Left ventricle myocardium superior (tissue), 1 donor: ENCODE results near the gene NAV3. TPM values are rescaled to one million over a fixed set of nuclear protein-coding genes. Genes with fewer than 3 reads are reported as not detected.

Source experiments
- ATAC-seq: fragments of 200-7000 bp; cut with Tn5 transposase; one replicate; pipeline ENCODE4 v1.9.1; 2020; ENCODE audit warnings: mild to moderate bottlenecking, moderate library complexity
- DNase-seq: peaks from one replicate; pipeline ENCODE4 v3.0.0-alpha.2; 2020
- intact Hi-C: fragments of 100-400 bp; cut with micrococcal nuclease; formaldehyde crosslinking; loops from one replicate; pipeline ENCODE4 v1.11.0; 2022
- total RNA-seq: library from RNA; stranded (reverse); fragmentation: NEBNext Ultra II Directional; extraction: Animal tissue kit (Norgen Biotek cat#: 25700); gene quantifications from one replicate; pipeline ENCODE4 v1.2.1, GENCODE V29; 2021
- donor health status: DM: no; HTN: yes; CAD: no; lungs with severe emphysema.

Gene NAV3
- total RNA-seq, 1 donor from 2014 or later = 3.3 TPM

DNA sequence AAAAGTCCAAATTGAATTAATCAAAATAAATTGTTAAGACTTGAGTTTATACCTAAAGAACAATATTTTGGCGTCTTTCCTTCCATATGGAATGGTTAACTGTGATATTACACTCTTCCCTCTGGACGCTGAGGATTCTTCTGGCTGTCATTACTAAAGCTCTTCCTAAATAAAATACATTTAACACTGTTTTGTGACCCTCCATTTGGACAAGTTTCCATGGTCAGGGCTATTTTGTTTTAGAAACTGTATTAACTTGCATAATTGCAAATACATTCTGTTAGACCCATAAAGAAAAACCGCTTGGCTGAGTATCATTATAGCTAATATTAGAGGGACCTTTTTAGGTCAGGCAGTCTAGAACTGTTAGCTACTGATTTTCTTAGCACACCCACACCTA, 87.4 kb downstream of the NAV3 start:
- no peak for ATAC-seq
- intact Hi-C loops = no loop called here
- no peak for DNase-seq

DNA sequence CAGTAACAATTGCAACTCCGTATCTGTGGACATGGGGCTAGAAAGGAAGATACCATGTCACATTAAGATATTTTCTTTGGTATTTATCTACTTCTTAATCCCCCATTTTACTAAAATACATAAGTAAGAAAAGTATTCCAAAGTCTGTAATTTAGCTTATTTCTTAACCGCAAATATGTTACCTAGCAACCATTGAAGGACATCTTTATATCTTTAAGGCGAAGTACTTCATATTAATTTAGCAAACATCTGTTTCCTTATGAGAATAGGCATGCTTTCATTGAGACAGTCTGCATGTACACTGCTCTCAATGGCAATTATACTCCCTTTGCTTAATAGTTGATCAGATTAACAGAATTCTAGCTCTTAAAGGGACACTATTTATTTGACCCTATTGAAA, 88.8 kb downstream of the NAV3 start:
- ATAC-seq = no peak
- intact Hi-C loops = no loop called here
- no peak for DNase-seq

DNA sequence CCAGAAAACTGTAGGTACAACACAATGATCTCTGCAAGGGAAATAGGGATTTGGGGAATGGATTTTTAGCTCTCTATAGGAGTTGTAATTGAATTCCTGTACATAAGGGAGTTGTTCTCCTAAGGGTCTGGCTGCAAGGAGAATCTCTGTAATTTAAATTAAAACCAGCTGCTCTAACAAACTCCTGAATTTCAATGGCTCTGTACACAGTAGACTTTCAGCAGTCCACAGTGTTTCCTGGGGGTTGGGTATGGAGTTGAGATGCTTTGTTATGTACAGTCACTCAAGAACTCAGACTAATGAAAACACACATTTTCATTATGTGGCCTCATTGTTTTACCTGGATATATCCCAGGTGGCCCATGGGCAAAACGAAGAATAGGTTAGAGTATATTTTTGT, 93.2 kb downstream of the NAV3 start:
- intact Hi-C loops = loop anchor here (5.0 kb wide), 1 partner anchor 202 kb away; no protein-coding TSS in a partner anchor
- DNase-seq = no peak
- ATAC-seq = no peak

DNA sequence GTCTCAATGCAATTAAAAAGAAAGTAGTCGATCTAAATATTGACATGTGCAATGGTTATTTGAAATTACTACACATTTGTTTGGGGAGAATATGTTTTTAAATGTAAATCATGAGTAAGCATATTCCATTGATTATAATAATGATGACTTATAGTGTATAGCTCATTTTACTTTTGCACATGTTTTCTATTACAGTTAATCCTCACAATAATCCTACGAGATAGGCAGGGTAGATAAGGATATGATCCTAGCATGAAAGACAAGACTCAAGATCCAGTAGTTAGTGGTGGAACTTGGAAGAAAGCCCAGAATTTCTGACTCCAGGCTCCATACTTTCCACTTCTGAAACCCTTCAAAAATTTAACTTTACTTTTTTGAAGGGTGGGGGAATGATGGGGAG, 94.0 kb downstream of the NAV3 start:
- intact Hi-C loops = loop anchor here (5.0 kb wide), 1 partner anchor 202 kb away; no protein-coding TSS in a partner anchor

DNA sequence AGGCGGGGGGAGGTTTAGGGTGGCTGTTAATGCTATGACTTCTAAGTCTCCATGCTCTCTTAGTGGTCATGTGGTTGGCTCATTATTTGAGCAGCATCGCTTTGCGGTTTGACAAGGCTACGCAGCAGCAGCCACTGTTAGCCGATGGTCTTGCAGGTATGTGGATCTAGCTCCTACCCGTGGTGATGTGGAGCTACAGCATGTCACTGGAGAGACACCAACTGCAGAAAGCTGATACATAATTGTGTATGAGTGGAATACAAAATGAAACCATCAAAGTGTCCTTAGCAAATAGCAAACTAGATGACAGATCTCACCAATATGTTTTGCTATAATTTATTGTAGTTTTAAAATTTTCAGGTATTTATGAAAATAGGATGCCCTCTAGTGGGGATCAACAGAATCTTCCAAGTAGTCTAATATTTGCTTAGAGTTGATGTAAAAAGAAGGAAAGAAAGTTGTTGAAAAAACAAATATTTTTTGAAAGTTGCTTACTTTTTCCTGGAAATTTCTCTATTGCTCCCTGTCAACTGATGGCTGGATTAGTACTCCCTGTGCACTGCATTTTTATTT, 94.9 kb downstream of the NAV3 start:
- peak; percentile 61 for DNase-seq
- peak; percentile 93 for ATAC-seq
- intact Hi-C loops = no loop called here

More for the DNA sequence above, 94.0 kb downstream of the NAV3 start:
- no peak for DNase-seq
- no peak for ATAC-seq

DNA sequence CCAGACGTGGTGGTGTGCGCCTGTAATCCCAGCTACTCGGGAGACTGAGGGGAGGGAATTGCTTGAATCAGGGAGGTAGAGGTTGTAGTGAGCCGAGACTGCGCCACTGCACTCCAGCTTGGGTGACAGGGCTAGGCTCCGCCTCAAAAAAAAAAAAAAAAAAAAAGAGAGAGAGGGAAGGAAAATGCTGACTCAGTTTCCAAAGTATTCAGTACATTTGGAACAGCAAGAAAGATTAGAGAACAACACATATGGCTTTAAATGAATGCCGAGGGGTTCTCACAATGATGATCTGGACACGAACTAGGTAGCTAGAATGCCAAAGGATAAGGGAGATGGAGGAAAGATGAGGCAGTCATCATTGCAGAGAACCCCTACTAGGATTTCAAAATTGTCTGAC, 97.4 kb downstream of the NAV3 start:
- no peak for DNase-seq
- intact Hi-C loops = no loop called here
- no peak for ATAC-seq

DNA sequence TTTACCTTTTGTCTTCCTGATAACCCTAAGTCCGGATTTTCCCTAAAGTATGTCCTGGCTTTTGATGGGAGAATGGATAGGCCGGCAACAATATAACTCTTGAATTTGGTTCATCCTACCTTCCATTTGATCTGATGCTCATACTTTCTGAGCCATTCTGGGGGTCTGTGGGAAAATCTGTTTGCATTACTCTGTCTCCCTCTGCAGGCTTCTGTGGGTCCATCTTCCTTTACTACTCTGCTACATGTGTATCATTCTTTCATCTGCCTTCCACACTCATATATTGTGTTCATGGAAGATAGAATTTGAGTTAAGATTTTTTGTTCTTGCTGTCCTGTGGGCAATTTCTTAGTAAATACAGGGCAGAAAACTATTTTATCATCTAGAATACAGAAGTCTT, 101.5 kb downstream of the NAV3 start:
- intact Hi-C loops = no loop called here
- no peak for DNase-seq
- ATAC-seq = no peak

DNA sequence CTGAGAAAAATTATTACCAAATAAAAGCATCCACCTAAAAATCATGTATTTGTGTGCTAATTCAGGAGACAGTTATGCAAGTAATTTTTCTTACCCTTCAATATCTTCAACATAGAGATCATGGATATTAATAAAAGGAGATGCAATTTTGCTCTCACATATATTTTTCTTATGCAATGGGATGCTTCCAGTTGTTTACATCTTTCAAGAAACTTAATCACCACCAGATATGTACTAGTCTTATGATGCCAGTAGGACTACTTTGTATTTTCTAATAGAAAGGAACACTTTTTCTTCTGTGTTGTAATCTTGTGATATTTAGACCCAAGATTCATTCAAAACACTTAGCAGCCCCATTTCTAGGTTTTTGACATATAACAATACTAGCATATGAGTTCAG, 107.6 kb downstream of the NAV3 start:
- DNase-seq = no peak
- ATAC-seq = no peak
- intact Hi-C loops = no loop called here

DNA sequence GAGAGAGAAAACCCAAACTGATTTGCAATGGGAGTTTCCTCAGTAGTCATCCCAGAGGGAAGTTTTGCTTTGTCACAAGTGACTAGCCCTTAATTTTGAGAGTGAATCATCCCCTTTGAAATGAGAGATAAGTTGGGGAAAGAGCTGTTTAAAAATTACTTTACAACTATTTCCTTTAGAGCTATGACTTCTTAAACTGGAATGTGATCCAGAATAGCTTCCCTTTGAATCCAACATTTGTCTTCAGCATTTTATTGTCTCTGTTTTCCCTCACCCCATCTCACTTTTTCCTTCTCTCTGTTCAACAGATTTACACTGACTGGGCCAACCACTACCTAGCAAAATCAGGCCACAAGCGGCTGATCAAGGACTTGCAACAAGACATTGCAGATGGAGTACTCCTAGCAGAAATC, 109.3 kb downstream of the NAV3 start:
- DNase-seq (no peak), ATAC-seq (no peak)
- intact Hi-C loops = no loop called here

DNA sequence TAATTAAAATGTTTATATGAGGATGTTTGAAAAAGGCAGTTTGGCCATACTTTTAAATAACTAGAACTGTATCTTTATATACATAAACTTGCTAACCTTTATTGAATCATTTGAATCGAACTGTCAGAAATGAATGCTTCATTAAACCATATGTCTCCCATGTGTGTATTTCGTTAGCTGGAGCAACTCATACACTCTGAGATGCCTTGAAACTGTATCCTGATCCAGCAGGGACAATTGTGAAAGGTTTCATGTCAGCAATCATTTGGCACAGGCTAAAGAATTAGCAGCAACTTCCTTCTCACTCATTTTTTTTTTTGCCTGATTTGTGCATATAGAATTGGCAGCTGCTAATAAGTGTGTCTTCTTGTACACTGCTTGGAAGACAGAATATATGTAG, 109.9 kb downstream of the NAV3 start:
- intact Hi-C loops = no loop called here
- ATAC-seq (no peak), DNase-seq (no peak)

DNA sequence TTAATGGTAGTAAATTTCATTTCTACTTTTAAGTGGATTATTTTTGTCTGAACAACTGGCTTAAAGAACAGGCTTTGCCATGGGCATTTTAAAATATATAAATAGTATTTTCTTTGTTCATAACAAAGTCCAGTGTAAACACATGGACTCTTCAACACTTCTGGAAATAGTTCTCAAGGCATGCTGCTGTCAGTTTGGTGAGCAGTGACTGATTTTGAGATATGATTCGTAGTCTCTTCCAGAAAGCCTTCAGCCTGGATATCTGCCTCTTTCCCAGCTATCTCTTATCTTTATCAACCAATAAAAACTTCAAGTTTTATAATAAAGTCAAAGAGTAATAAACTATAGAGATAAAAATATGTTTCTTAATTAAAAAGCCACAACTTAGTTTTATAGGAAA, 110.7 kb downstream of the NAV3 start:
- no peak for ATAC-seq
- no peak for DNase-seq
- intact Hi-C loops = no loop called here

DNA sequence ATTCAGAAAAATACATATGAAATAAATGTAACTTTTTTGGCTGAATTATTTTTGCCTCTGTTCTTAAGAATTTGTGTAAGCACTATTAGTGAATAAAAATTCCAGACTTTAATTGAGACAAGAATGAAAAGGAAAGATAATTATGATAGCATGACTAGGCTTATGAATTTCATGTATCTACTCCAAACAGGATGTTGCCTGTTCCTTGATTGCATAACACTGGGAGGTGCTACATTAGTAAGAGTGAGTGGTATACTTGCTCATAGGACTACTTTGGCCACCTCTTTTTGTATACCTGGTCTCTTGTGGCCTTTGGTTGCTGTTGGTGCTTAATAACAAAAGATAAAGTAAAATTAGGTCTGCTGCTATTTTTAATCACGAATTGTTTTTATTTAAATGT, 112.8 kb downstream of the NAV3 start:
- intact Hi-C loops = no loop called here
- ATAC-seq = peak; percentile 55
- DNase-seq = no peak

DNA sequence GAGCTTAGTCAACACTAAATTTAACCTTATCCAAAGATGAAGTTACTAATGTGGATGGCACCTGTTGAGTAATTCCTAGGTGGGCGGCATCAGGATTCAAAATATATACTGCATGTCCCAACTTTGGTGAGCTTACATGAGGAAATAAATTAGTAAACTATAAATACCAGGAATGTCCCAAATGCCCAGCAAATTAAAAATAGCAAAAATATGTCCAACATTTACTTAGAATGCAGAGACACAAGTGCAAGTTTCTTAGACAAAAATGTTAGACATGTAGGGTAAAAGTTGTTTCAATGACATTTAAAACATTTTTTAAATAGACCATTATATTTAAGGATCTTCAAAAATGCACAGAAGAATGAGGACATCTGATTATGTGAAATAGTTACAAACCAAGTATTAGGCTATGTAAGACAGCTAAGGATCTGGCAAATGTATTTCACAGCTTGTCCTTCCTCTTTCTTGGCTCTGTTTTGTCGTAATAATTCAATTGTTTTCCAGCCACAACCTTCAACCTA, 115.9 kb downstream of the NAV3 start:
- intact Hi-C loops = no loop called here
- DNase-seq (no peak), ATAC-seq (no peak)

DNA sequence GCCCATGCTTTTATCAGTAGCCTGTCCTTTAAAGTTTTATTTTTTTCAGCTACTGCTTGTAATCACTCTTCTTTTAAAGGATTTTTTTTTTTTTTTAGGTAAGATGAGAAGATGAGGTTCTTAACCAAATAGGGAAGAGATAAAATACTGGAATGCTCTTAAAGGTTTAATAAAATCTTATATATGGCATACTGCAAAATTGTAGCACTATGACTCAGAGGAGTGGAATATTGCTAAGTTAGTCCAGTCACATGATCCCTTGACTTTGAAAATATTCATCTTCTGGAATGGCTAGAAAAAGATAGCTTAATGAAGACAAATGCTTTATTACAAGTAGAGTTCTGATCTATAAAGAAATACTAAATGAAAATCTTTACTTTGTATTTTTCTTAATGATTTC, 116.6 kb downstream of the NAV3 start:
- intact Hi-C loops = no loop called here
- no peak for ATAC-seq
- DNase-seq = no peak

DNA sequence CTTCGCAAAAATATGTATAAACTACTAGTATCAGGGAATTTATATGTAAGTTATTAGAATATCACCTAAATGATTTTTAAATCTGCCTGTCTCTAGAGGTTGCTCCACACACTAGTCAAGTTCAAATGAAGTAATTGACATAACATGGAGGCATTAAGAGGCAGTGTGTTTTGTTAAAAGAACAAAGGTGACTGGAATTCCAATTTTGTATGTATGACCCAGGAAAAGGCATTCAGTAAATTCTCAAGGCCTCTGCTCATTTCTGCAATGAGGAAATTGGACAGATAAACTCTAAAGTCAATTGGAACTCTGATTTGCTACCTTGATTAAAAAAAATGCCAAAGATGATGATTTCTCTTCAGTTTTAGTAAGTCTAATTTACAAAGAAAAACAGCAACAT, 117.1 kb downstream of the NAV3 start:
- no peak for DNase-seq
- intact Hi-C loops = no loop called here
- ATAC-seq = no peak

DNA sequence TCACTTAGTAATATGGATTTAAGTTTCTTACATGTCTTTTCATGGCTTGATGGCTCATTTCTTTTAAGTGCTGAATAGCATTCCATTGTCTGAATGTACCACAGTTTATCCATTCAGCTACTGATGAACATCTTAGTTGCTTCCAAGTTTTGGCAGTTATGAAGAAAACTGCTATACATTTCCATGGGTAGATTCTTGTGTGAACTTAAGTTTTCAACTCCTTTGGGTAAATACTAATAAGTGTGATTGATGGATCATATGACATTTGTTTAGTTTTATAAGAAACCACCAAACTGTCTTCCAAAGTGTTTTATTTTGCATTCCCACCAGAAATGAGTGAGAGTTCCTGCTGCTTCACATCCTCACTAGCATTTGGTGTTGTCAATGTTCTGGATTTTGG, 119.2 kb downstream of the NAV3 start:
- intact Hi-C loops = no loop called here
- DNase-seq (no peak), ATAC-seq (no peak)

DNA sequence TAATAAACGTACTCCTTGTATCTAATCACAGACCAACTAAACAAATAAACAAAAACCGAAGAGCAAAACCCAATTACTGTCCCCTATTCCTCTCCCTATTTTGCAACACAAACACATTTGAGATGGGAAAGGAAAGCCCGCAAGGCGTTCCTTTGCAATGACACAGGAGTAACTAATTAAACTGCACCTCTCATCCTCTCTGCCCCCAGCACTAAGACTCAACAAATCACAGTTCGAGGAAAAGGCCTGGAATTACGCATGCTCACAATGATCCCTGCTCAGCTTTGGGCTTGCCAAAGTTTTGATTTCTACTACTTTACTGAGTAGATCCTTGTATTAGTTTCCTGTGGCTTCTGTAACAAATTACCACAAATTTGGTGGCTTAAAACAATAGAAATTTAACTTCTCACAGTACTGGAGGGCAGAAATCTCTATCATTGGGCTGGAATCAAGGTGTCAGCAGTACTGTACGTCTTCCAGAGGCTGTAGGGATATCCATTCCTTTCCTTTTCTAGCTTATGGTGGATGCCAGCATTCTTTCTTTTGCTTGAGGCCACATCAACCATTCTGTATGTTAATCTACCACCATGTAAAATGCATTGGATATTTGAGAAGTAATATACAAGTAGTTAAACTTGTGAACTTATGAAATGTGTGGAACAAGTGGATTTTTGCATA, 123.0 kb downstream of the NAV3 start:
- DNase-seq (no peak), ATAC-seq (no peak)
- intact Hi-C loops = no loop called here

DNA sequence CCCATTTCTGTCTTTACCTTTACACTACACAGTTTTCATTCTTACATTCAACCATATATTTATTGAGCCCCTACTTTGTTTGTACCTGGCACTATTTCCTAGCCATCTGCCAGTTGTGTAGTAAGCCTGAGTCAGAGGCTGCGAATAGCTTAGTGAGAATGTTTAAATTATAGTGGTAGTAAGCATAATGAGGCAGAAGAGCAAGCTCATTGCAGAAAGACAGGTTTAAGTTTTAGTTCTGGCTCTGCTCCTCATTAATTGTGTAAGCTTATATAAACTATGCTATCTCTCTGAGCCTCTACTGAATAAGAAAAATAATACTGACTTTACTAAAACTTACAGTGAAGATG, 123.5 kb downstream of the NAV3 start:
- no peak for ATAC-seq

DNA sequence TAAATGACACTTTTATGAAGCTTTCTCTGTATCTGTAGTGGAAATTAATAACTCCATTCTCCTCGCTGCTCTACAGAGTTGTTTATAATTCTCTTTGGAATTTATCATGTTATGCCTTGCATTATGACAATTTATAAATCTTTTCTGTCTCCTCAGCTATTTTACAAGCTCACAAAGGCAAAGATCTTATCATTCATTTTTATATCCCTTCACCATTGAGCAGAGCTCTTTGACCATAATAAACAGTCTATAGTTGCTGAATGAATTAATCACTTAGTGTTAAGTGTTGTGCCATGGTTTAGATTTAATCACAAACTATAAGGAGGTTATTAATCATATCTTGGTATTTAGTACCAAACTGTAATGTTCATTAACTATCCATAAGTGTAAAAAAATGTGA, 126.4 kb downstream of the NAV3 start:
- no peak for DNase-seq
- ATAC-seq = no peak
- intact Hi-C loops = no loop called here

More for the DNA sequence above, 123.5 kb downstream of the NAV3 start:
- intact Hi-C loops = no loop called here
- DNase-seq = no peak

DNA sequence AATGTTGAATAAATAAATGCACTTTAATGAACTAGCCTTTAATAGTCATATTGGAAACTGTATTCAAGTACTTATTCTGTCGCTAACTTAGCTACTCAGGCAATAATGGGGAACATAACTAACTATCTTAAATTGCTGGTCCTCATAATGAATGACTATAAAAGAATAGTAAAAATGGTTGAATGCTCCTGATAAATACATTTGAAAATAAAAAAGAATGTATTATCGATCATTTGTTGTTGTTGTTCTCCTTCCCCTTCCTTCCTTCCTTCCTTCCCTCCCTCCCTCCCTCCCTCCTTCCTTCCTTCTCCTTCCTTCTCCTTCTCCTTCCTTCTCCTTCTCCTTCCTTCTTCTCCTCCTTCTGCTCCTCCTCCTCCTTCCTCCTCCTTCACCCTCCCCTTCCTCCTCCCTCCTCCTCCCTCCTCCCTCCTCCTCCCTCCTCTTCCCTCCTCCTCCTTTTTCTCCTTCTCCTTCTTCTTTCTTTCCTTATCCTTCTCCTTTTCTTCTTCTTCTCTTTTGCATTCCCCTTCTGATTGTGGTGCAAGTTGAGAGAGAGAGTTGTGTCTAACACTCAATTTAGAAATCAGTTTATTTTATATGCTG, 133.0 kb downstream of the NAV3 start:
- DNase-seq (no peak), ATAC-seq (no peak)
- intact Hi-C loops = no loop called here

DNA sequence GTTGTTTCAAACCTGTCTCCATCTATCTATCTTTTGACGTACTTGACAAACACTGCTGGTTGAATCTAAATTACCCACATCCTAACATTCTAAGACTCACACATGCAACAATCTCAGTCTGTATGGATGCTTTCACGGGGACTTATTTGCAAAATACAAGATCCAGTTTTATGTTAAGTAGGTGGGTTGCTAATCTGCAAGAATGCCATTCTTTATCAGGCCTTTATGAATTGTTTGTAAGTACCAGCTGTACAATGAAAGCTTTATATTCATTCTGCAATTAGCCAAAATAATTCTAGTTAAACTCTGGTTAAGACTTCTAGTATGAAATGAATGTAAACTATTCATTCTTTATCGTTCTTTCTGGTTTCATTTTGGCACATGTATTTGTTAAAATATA, 135.1 kb downstream of the NAV3 start:
- ATAC-seq (no peak), DNase-seq (no peak)

More for the DNA sequence above, 135.1 kb downstream of the NAV3 start:
- intact Hi-C loops = no loop called here
